ENCODE results near the gene ENC1.

ENC1 gene

GRCh38 chr5:74599148-74599547 lies 41.4 kb downstream of the ENC1 start:
- no peak for DNase-seq

DNA sequence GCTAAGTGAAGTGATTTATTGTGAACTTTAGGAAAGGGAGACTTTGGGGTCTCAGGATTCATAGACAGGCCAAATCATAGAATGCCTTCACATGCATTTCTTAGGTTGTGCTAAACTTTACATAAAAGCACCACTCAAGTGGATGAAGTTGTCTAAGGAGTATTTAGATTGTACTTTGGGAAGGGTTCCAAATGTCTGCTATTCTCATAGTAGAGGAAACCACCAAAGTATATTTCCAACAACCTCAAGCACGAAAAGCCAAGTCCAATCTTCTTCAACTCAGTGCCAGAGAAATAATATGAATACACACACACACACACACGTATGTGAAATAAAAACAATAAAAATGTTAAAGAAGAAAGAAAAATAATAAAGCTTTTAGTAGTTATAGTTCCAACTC lies 41.8 kb downstream of the ENC1 start:
- DNase-seq, result no peak

DNA sequence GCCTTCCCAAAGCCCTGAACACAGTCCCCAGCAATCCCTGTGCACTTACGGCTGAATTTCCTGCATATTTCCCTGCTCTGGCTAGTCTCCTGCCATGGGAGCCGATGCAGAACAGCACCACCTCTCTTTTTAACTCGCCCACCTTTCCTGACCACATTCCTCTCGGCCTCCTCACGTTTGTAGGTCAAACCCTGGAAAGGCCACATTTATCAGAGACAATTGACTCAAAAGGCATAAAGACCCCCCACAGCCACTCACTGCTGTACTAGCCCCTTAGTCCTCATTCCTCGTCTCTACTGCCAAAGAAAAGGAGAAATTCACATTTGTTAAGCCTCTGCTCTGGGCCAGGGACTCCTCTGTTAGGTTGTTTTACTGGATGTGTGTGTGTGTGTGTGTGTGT lies 43.6 kb downstream of the ENC1 start:
- DNase-seq, result no peak

GRCh38 chr5:74595143-74595925 lies 45.2 kb downstream of the ENC1 start:
- DNase-seq, result no peak

DNA sequence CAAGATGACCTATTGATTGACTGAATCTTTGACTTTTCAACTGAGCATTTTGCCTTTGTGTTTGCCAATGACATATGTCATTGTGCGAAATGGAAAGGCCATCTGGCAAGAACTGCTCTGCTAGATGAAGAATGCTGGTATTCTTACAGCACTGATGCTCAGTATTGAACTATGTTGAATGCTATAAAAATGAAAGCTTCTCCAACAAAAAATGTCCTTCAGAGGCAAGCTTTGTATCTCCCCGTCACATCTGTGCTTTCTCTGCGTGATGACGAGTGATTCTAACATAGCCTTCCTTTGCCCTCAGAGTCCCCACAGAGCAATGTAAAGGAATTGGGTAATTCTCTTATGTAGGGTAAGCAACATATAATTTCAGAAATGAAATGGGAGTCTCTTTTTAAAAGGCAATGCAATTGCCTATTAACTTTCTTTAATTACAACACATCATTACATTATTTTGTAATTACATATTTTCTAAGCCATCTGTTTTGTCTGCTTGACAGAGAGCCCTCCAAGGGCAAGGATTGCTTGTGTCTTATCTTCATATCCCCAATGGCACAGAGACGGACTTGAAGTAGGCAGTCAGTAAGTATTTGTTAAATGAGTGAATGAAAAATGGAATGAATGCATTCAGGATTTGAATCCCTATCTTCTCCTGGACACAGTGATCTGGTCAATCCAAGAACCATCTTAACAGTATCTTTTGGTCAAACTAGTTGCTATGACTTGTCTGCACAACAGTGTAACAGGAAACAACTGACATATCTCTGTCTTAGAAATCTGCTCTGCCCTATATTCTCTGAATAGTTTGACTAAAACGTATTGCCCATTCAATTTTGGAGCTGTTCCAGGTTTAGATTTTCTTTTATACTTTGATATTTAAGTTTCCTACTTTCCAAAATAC lies 46.1 kb downstream of the ENC1 start:
- no peak for DNase-seq

- no peak for DNase-seq
Measured at GRCh38 chr5:74589204-74590056, 51.1 kb downstream of the ENC1 start.

- no peak for DNase-seq
Measured at GRCh38 chr5:74588415-74588814, 52.1 kb downstream of the ENC1 start.

GRCh38 chr5:74587890-74588289 lies 52.6 kb downstream of the ENC1 start:
- no peak for DNase-seq

- DNase-seq, result no peak
Measured at GRCh38 chr5:74587300-74587699, 53.2 kb downstream of the ENC1 start.

DNA sequence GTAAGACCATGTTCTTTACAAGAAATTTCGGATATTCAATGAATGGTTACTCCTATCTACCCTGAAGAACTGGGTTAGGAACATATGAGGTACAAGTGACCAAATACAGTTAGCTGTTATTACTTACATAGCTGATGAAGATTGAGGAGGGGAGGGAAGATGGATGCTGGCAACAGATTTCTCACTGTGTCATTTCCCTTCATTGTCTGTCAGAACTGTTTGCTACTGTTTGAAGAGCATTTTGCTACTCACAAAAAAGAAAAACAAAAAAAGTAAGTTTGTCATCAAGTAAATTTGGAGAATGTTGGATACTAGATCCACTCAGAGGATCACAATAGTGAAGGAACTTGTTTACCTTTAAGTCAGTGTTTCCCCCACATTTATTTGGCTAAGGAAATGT lies 53.7 kb downstream of the ENC1 start:
- DNase-seq, result no peak

DNA sequence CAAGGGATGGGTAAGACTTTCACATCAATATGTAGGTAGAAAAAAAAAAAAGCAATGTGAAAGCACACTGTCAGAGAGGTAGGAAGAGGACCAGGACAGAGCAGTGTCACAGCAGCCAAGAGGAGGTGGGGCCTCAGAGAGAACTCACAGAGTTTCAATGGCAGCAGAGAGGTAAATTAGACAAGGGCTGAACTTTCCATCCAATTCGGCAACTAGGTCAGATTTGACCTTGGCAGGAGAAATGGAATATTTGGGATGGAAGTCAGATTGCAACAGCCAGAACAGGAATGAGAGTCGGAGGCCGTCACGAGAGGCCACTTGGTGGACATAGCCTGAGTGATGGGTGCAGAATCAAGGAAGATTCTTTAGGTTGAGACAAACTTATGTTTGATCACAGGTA lies 57.7 kb downstream of the ENC1 start:
- no peak for DNase-seq

GRCh38 chr5:74581988-74582365 lies 58.6 kb downstream of the ENC1 start:
- no peak for DNase-seq

GRCh38 chr5:74580729-74581109 lies 59.8 kb downstream of the ENC1 start:
- DNase-seq, result no peak

- no peak for DNase-seq
Measured at GRCh38 chr5:74579215-74579614, 61.3 kb downstream of the ENC1 start.

- no peak for DNase-seq
Measured at GRCh38 chr5:74578356-74579044, 62.0 kb downstream of the ENC1 start.
